Measurements from ENCODE around the gene ZBTB20.

ZBTB20 gene

DNA sequence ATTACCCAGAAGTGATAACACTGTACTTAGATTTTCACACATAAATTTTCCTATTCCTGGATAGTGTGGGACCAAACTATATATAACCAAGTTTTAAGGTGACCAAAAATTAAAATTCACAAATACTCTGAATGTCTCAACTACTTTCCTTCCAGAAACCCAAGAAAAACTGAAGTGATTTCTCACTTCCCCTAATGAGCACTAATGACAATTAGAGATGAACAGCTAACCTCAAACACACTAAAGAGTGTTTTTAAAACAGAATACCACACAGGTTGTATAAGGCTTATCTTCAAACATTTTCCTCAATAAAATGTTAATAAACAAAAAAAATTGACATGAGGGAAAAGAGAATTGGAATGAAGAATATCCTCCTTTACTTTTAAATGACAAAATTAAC is 188.2 kb downstream of the ZBTB20 start:
- Mint-ChIP-seq H3K9me3 (peaks cover 18% of the 10 kb centered on the region), H3K27ac (no peak overlapping the region), H3K36me3 (peaks cover 38% of the 10 kb centered on the region), H3K27me3 (no peaks in the 10 kb centered on the region), H3K4me1 (peaks cover 3% of the 10 kb centered on the region), H3K4me3 (no peak overlapping the region)

DNA sequence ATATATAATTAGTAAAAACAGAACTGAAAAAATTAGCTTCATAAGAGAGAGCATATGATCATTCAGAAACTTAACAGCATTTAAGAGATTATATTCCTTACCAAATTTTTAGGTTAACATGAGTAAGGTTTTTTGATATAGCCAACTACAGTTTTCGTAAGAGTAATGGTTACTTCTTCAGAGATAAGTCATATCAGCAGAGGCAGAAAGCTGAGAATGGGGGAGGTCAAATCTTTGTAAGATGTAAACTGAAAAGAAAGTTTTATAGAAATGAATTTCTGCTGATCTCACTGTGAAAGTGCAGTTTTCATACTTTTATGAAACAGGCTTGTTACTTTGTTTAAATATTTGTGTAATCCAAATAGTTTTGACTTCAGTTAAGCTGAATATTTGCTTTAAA is 193.3 kb downstream of the ZBTB20 start:
- H3K36me3 Mint-ChIP-seq, result peaks cover 49% of the 10 kb centered on the region
- no peaks in the 10 kb centered on the region for H3K27me3 Mint-ChIP-seq
- peaks cover 30% of the 10 kb centered on the region for H3K9me3 Mint-ChIP-seq
- H3K4me3 Mint-ChIP-seq, result no peak overlapping the region
- H3K27ac Mint-ChIP-seq, result no peak overlapping the region
- H3K4me1 Mint-ChIP-seq, result peaks cover 12% of the 10 kb centered on the region

DNA sequence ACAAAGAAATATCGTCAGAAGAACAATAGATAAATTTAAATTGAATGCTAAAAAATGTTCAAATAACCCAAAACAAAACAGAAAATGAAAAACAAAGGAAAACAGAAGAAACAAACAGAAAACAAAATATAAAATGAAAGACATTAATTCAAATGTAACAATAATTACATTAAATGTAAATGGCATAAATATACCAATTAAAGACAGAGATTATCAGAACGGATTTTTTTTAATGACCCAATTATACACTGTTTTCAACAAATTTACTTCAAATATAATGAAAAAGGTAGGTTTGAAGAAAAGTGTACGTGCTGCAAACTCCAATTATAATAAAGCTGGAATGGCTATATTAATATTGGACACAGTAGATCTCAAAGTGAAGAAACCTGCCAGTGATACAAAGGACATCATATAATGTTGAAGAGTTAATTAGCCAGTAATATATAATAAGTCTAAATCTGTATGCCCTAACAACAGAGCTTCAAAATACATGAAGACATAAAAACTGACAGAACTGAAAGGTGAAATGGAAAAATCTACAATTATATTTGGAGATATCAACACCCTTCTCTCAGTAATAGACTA is 193.8 kb downstream of the ZBTB20 start:
- Mint-ChIP-seq H3K9me3 (peaks cover 30% of the 10 kb centered on the region), H3K4me1 (peaks cover 12% of the 10 kb centered on the region), H3K4me3 (no peak overlapping the region), H3K27me3 (no peaks in the 10 kb centered on the region), H3K27ac (no peak overlapping the region), H3K36me3 (peaks cover 45% of the 10 kb centered on the region)

- H3K36me3 Mint-ChIP-seq, result peaks cover 30% of the 10 kb centered on the region
Observed at GRCh38 chr3:114942773-114943172, 204.3 kb downstream of the ZBTB20 start.

DNA sequence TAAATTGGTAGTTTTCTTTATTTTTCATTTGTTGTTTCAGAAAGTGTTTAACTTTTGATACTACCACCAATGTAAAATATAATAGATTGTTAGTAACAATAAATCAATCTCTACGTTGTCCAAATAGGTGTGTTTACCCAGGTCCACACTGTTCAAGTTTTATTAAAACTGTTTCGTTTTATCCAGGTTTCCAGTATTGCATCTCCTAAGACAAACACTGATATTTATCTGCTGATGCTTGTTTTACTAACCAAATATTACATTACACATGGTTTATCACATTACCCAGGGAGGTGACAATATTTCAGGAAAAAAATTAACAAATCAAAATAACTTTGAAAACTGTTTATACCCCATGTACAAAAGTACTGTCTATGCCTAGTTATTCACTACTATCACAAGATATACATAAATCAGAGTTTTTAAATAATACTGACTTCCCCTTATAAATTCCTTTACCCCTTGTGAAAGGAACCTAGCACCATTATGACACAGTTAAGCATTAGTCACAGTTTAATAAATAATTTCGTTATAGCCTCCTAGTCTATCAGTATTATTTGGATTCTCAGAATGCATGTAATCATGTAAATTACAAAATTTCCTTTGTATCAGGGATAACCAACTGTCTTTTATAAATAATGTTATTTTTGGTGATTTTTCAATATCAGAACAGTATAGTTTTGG is 205.3 kb downstream of the ZBTB20 start:
- no peaks in the 10 kb centered on the region for H3K27me3 Mint-ChIP-seq
- H3K4me3 Mint-ChIP-seq, result no peak overlapping the region
- H3K4me1 Mint-ChIP-seq, result peaks cover 29% of the 10 kb centered on the region
- H3K27ac Mint-ChIP-seq, result no peak overlapping the region
- no peaks in the 10 kb centered on the region for H3K9me3 Mint-ChIP-seq
- H3K36me3 Mint-ChIP-seq, result peaks cover 27% of the 10 kb centered on the region

More at GRCh38 chr3:114942773-114943172, 204.3 kb downstream of the ZBTB20 start:
- no peaks in the 10 kb centered on the region for H3K9me3 Mint-ChIP-seq
- H3K27me3 Mint-ChIP-seq, result no peaks in the 10 kb centered on the region
- H3K4me3 Mint-ChIP-seq, result no peak overlapping the region
- peaks cover 34% of the 10 kb centered on the region for H3K4me1 Mint-ChIP-seq
- H3K27ac Mint-ChIP-seq, result no peak overlapping the region

DNA sequence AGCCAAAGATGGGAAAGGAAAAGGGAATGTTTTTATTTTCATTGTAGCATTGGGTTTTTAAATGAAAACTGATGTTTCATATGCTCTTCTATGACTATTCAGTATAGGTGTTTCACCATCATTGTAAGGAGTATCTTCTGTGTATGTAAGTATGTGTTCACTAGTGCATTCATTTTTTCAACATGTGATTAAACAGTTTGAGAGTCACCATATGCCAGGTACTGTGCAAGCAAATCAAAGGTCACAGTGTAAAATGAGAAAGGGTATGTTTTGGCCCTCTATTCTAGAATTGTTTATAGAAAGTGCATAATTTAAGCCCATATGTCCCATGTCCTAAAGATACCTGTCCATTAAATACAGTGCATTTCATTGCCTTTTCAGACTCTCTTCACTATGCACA is 207.2 kb downstream of the ZBTB20 start:
- peaks cover 25% of the 10 kb centered on the region for H3K36me3 Mint-ChIP-seq
- H3K27ac Mint-ChIP-seq, result no peak overlapping the region
- H3K9me3 Mint-ChIP-seq, result no peaks in the 10 kb centered on the region
- no peaks in the 10 kb centered on the region for H3K27me3 Mint-ChIP-seq
- peaks cover 17% of the 10 kb centered on the region for H3K4me1 Mint-ChIP-seq
- H3K4me3 Mint-ChIP-seq, result no peak overlapping the region

GRCh38 chr3:114933407-114933806 is 213.7 kb downstream of the ZBTB20 start:
- no peaks in the 10 kb centered on the region for H3K4me1 Mint-ChIP-seq
- peaks cover 45% of the 10 kb centered on the region for H3K36me3 Mint-ChIP-seq
- H3K9me3 Mint-ChIP-seq, result no peaks in the 10 kb centered on the region
- no peaks in the 10 kb centered on the region for H3K27me3 Mint-ChIP-seq
- H3K4me3 Mint-ChIP-seq, result no peak overlapping the region
- H3K27ac Mint-ChIP-seq, result no peak overlapping the region

DNA sequence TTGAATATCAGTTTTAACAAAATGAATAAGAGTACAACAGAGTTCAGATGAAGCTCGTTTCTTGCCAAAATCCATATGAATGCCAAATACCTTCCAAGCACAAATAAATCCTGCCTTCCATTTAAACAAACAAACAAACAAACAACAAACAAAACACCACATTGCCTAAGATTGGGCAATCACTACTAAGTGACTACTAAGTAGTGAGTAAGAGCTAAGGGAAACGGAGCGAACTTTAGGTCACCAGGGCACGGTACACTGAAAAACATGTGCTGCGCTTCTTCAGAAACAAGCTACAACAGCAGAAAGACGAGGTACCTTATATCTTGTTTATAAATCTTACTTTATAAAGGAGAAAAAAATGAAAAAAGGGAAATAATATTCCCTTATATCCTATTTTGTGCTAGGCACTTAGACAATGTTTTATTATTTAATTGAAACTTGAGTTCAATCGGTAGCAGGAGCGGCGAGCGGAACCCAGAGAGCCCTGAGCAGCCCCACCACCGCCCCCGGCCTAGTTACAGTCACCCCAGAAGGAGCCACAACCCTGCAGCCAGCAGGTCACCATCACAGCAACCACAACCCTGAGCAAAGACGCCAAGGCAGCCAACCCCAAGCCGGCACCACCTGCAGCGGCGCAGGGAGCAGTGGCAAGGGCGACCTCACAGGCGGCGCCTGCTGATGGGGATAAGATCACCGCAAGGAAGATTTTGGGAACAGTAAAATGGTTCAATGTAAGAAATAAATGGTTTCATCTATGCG is 216.9 kb downstream of the ZBTB20 start:
- H3K27ac Mint-ChIP-seq, result no peak overlapping the region
- peaks cover 6% of the 10 kb centered on the region for H3K9me3 Mint-ChIP-seq
- H3K4me1 Mint-ChIP-seq, result no peaks in the 10 kb centered on the region
- no peak overlapping the region for H3K4me3 Mint-ChIP-seq
- no peaks in the 10 kb centered on the region for H3K27me3 Mint-ChIP-seq
- peaks cover 57% of the 10 kb centered on the region for H3K36me3 Mint-ChIP-seq

DNA sequence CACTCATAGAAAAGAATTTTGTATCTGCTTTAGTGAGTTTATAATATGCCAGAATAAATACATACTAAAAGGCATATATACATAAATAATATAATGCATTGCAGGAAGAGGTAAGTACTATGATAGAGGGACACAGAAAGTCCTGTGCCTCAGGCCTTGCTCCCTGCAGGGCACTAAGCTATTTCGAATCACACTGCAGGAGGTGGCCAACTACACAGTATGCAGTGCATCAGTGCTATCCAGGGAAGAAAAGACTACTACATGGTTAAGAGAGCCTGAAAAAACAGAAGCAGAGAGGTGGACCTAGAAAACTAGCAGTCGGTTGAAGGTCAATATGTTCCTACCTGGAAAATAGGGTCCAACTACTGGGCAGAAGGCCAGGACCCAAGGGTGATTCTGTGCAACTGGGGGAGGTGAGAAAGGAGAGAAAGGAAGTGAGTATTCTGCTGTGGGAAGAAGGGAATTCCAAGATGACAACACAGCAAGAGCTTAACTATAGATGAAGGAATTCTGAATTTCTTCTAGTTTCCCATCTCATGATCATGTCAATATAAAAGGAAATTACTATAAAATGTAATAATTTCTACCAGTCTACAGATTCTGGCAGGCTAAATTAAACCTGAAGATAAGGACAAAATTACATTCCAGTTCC is 218.0 kb downstream of the ZBTB20 start:
- H3K27me3 Mint-ChIP-seq, result no peaks in the 10 kb centered on the region
- H3K4me1 Mint-ChIP-seq, result no peaks in the 10 kb centered on the region
- H3K9me3 Mint-ChIP-seq, result peaks cover 6% of the 10 kb centered on the region
- no peak overlapping the region for H3K27ac Mint-ChIP-seq
- H3K36me3 Mint-ChIP-seq, result peaks cover 60% of the 10 kb centered on the region
- no peak overlapping the region for H3K4me3 Mint-ChIP-seq

- Mint-ChIP-seq H3K27ac (no peak overlapping the region), H3K9me3 (no peaks in the 10 kb centered on the region), H3K36me3 (peaks cover 17% of the 10 kb centered on the region), H3K4me3 (no peak overlapping the region), H3K4me1 (peaks cover 32% of the 10 kb centered on the region), H3K27me3 (no peaks in the 10 kb centered on the region)
Observed at GRCh38 chr3:114904633-114905032, 242.5 kb downstream of the ZBTB20 start.

DNA sequence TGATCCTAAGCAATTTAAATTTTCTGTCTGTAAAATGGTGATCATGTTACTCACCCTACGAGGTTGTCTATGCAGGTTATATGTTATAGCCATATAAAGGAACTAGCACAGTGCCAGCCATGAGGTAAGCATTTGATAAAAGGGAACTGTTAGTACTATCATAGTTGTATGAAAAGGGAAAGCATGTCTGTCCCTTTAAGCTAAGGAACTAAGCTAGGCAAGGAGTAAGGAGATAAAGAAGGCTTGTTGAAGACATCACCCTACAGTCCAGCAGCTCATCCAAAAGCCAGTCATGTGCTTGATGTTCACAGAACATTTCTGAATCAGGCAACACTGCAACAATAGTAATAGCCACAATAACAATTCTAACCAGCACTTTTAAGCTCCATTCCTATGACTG is 243.9 kb downstream of the ZBTB20 start:
- H3K9me3 Mint-ChIP-seq, result no peaks in the 10 kb centered on the region
- H3K36me3 Mint-ChIP-seq, result peaks cover 13% of the 10 kb centered on the region
- H3K4me3 Mint-ChIP-seq, result no peak overlapping the region
- H3K27ac Mint-ChIP-seq, result no peak overlapping the region
- H3K4me1 Mint-ChIP-seq, result peaks cover 32% of the 10 kb centered on the region
- H3K27me3 Mint-ChIP-seq, result no peaks in the 10 kb centered on the region

- Mint-ChIP-seq H3K9me3 (no peaks in the 10 kb centered on the region), H3K27ac (no peak overlapping the region), H3K36me3 (peaks cover 11% of the 10 kb centered on the region), H3K27me3 (no peaks in the 10 kb centered on the region), H3K4me3 (no peak overlapping the region), H3K4me1 (peaks cover 30% of the 10 kb centered on the region)
Observed at GRCh38 chr3:114902691-114903101, 244.4 kb downstream of the ZBTB20 start.

DNA sequence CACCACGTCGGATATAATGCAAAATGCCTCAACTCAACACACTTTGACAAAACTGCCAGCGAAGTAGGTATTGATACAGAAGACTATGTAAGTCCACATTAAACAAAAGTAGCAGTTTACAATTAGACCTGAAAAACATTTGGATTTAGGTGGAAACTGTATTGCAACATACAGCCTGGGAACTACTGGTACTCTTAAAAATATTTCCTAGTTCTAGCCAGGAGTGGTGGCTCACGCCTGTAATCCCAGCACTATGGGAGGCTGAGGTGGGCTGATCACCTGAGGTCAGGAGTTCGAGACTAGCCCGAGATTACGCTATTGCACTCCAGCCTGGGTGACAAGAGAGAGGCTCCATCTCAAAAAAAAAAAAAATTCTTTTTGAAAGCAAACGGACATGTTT is 246.2 kb downstream of the ZBTB20 start:
- Mint-ChIP-seq H3K36me3 (peaks cover 11% of the 10 kb centered on the region), H3K27me3 (no peaks in the 10 kb centered on the region), H3K4me1 (peaks cover 19% of the 10 kb centered on the region), H3K4me3 (no peak overlapping the region), H3K9me3 (no peaks in the 10 kb centered on the region), H3K27ac (no peak overlapping the region)

DNA sequence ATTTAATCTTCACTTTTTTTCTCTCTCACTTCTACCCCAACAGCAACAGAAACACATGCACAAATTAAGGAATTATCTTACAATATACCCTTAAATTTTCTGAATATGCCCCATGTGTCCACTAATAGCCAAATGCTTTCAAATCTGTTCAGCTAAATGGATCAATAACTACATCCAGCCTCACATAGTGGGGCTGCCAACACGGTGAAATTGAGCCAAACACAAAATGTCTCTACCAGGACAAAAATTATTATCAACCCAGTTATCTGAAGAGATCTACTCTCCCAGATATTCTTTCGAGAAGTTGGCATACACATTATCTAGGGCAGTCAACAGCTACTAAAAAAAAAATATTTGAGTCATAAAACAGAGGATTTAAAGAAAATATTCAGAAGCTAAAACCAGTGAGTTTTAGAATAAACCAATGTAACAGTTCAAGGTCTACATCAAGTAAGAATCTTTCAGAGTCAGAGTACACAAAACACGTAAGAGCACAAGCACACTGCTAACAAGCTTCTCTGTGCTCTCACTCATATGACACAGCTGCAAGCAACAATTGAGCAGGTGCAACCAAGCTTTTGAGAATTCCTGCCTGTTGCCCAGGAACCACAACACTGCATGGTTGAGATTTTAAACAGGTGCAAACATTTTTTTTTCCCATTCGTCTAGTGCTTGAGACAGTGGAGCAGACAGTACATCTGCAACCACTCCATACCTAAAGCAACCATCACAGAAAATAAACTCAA is 247.7 kb downstream of the ZBTB20 start:
- H3K27me3 Mint-ChIP-seq, result no peaks in the 10 kb centered on the region
- H3K9me3 Mint-ChIP-seq, result no peaks in the 10 kb centered on the region
- H3K4me1 Mint-ChIP-seq, result peaks cover 11% of the 10 kb centered on the region
- no peak overlapping the region for H3K4me3 Mint-ChIP-seq
- peaks cover 13% of the 10 kb centered on the region for H3K36me3 Mint-ChIP-seq
- H3K27ac Mint-ChIP-seq, result no peak overlapping the region

- Mint-ChIP-seq H3K9me3 (no peaks in the 10 kb centered on the region), H3K27ac (no peak overlapping the region), H3K27me3 (no peaks in the 10 kb centered on the region), H3K36me3 (peaks cover 15% of the 10 kb centered on the region), H3K4me3 (no peak overlapping the region), H3K4me1 (peaks cover 10% of the 10 kb centered on the region)
Observed at GRCh38 chr3:114896978-114897377, 250.1 kb downstream of the ZBTB20 start.
